ENCODE data around the gene TP63.

GRCh38 chr3:189641776-189642175 is 10.6 kb downstream of the TP63 start:
- TF ChIP-seq, protein P1, sequence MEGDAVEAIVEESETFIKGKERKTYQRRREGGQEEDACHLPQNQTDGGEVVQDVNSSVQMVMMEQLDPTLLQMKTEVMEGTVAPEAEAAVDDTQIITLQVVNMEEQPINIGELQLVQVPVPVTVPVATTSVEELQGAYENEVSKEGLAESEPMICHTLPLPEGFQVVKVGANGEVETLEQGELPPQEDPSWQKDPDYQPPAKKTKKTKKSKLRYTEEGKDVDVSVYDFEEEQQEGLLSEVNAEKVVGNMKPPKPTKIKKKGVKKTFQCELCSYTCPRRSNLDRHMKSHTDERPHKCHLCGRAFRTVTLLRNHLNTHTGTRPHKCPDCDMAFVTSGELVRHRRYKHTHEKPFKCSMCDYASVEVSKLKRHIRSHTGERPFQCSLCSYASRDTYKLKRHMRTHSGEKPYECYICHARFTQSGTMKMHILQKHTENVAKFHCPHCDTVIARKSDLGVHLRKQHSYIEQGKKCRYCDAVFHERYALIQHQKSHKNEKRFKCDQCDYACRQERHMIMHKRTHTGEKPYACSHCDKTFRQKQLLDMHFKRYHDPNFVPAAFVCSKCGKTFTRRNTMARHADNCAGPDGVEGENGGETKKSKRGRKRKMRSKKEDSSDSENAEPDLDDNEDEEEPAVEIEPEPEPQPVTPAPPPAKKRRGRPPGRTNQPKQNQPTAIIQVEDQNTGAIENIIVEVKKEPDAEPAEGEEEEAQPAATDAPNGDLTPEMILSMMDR (IDR thresholded peaks at IDR 0.05): no peak
- TF ChIP-seq POLR2A (IDR thresholded peaks at IDR 0.05): no peak

Measured in adrenal gland (tissue), 5 donors.